PFSK-1 (cell line): ENCODE data around the gene SUPT6H.

Experiments used
- FOXP2 ChIP-seq: optimal IDR thresholded peaks from 2 replicates; pipeline ENCODE3; 2011; ENCODE audit warnings: borderline replicate concordance, control low read depth, inconsistent platforms; ENCODE audit not compliant: insufficient read depth; ENCODE audit errors: extremely low read length, extremely low read depth
- POLR2AphosphoS5 ChIP-seq: IDR thresholded peaks from 2 replicates; pipeline ENCODE4 v1.6.1; 2012; ENCODE audit warnings: low read depth, mild to moderate bottlenecking, control low read depth, low read length, moderate library complexity
- REST ChIP-seq, 2 experiments: IDR thresholded peaks; 2 replicates each; pipeline versions ENCODE4 v1.6.1 to v1.8.0; 2011 to 2012; ENCODE audit warnings: low read depth in 2 of 2, low read length in 2 of 2, control low read depth in 1 of 2, inconsistent platforms in 1 of 2, mild to moderate bottlenecking in 1 of 2, moderate library complexity in 1 of 2; ENCODE audit not compliant: insufficient read depth in 1 of 2
- SIN3A ChIP-seq: IDR thresholded peaks from 2 replicates; pipeline ENCODE4 v1.6.1; 2012; ENCODE audit warnings: mild to moderate bottlenecking, low read length, moderate library complexity, borderline replicate concordance; ENCODE audit not compliant: insufficient read depth
- TAF1 ChIP-seq: IDR thresholded peaks from 2 replicates; pipeline ENCODE4 v1.6.1; 2012; ENCODE audit warnings: low read length, control low read depth, borderline replicate concordance; ENCODE audit not compliant: insufficient read depth

Gene SUPT6H

GRCh38 chr17:28741358-28742349, 79.6 kb downstream of the SUPT6H start:
- no peak for TF ChIP-seq TAF1
- no peak for TF ChIP-seq SIN3A
- TF ChIP-seq REST (IDR thresholded peaks at IDR 0.05; ENCODE audit: insufficient read depth in 1 of 2, low read depth in 2 of 2, low read length in 2 of 2) = no peak
- no peak for TF ChIP-seq POLR2AphosphoS5

- TF ChIP-seq TAF1 = peak; percentile 90
- TF ChIP-seq POLR2AphosphoS5 = peak; percentile 71; the same call in 1 of the 2 replicates
- TF ChIP-seq SIN3A = 0 out of 2 replicates have a peak, but pooled peaks have one; percentile 60
- TF ChIP-seq FOXP2 = no peak
- no peak; a peak in 2 of 4 replicates for TF ChIP-seq REST (IDR thresholded peaks at IDR 0.05; ENCODE audit: insufficient read depth in 1 of 2, low read depth in 2 of 2, low read length in 2 of 2)
Observed at GRCh38 chr17:28743243-28744103, 81.5 kb downstream of the SUPT6H start, which contains the start of gene TRAF4. Gene TRAF4, plus strand, starts transcription at chr17:28744011. Its CDS starts 102 bp downstream, at chr17:28744113.

GRCh38 chr17:28744104-28744971, 82.3 kb downstream of the SUPT6H start:
- no peak for TF ChIP-seq POLR2AphosphoS5
- peak; percentile 12 for TF ChIP-seq FOXP2
- TF ChIP-seq REST (IDR thresholded peaks at IDR 0.05; ENCODE audit: insufficient read depth in 1 of 2, low read depth in 2 of 2, low read length in 2 of 2) = no peak

GRCh38 chr17:28744972-28745785, 83.2 kb downstream of the SUPT6H start:
- TF ChIP-seq POLR2AphosphoS5 (peak; percentile 41; the same call in 1 of the 2 replicates), FOXP2 (no peak), SIN3A (peak; percentile 81; the same call in 1 of the 2 replicates), TAF1 (no peak; the same call in 1 of the 2 replicates), REST (IDR thresholded peaks at IDR 0.05; ENCODE audit: insufficient read depth in 1 of 2, low read depth in 2 of 2, low read length in 2 of 2) (peak; percentile 22 to 44; a peak in 1 of 4 replicates)
